Activated T-cell treated with anti-CD3 and anti-CD28 coated beads for 1 hour (primary cell): ENCODE data around the gene SCO1.

ENCODE experiments used
- DNase-seq: peaks from one replicate; pipeline ENCODE4 v3.0.0-alpha.2; 2020; ENCODE audit warnings: low read depth

The SCO1 gene

GRCh38 chr17:10652984-10653659, 44.2 kb downstream of the SCO1 start:
- no peak for DNase-seq

DNA sequence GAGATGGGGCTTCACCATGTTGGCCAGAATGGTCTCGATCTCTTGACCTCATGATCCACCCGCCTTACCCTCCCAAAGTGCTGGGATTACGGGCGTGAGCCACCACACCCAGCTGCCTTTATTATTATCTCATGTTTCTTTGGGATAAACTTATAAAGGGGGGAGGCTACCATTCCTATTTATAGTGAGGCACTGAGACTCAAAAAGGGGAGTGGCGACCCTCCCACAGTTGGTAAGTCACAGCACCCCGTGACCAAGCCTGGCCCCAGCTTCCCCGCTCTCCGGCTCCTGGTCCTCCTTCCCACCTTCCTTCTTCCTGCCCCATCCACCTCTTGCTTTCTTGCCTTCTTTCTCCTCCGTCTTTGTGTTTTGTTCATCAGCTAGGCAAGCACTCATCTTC, 45.4 kb downstream of the SCO1 start:
- DNase-seq: no peak

GRCh38 chr17:10649602-10650001, 47.7 kb downstream of the SCO1 start:
- no peak for DNase-seq

GRCh38 chr17:10648956-10649355, 48.4 kb downstream of the SCO1 start:
- DNase-seq: no peak

- no peak for DNase-seq
Observed at GRCh38 chr17:10648381-10648780, 49.0 kb downstream of the SCO1 start.

- peak; percentile 81 for DNase-seq
Observed at GRCh38 chr17:10646392-10646990, 50.8 kb downstream of the SCO1 start.

- DNase-seq: no peak
Observed at GRCh38 chr17:10640475-10640874, 56.9 kb downstream of the SCO1 start.

- no peak for DNase-seq
Observed at GRCh38 chr17:10638151-10638550, 59.2 kb downstream of the SCO1 start.

DNA sequence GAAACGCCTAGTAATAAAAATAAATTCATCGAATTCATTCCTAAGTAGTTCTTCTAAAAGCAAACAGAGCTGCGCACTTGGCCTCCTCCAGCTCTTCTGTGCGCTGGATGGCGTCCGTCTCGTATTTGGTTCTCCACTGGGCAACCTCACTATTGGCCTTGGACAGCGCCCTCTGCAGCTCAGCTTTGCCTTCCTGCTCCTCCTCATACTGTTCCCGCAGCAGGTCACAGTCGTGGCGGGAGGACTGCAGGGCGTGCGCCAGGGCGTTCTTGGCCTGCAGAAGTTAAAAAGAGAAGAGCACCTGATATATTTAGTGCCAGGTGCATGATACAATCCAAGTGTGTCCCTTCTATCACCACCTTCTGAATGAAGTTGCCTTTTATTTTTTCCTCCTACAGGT, 62.0 kb downstream of the SCO1 start:
- DNase-seq: no peak

DNA sequence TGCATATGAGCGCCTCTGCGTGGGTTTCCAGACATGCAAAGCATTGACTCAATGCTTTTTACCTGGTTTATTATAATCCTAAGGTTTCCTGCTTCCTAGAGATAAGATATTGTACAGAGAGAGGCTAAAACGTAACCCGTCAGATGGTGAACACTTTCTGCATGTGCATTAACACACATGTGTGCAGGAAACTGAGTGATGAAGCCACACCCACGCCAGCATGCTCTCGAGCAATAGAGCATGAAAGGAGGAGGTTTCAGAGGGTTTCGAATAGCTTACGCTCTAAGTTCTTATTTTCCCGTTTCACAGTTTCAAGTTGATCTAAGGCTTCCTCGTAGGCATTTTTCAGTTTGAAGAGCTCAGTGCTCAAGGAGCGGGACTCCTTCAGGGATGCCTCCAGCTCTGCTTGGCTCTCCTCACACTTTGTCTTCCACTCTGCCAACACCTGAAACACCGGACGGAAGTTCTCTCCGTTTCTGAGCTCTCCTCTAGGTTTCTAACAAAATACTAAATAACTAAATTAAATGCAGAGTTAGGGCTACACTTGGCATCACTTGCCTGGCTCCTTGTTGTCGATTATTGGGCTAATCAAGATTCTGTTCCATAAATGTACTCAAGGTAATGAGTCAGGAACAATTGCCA, 63.5 kb downstream of the SCO1 start:
- no peak for DNase-seq

DNA sequence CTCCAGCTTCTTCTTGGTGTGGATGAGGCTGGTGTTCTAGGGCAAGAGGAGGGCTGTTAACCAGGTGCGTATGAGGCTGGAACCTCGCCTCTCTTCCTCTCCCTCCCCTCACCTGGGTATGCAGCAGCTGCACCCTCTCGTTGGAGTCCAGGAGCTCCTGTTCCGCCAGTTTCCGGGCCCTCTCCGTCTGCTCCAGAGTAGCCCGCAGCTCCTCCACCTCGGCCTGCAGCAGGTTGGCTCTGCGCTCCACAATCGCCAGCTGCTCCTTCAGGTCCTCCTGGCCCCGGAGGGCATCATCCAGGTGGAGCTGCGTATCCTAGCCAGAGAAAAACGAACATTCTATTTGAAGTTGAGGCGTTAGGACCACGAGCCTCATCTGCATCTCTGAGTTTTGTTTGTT, 65.6 kb downstream of the SCO1 start:
- DNase-seq: no peak

- peak; percentile 13 for DNase-seq
Observed at GRCh38 chr17:10631048-10631700, 66.2 kb downstream of the SCO1 start.

DNA sequence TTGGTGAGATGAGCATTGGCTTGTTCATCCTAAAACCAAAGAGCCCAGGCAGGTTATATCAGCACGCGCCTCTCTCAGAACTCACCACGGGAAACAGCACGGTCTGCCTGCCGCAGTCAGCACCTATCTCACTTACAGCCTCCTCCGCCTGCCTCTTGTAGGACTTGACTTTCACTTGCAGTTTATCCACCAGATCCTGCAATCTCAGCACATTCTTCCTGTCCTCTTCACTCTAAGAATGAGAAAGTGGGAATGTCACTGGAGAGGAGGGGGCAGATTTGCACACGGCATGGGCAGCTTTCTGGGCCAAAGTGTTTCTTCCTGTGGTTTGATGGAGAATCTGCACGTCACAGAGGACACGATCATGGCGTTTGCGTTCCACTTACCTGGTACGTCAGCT, 67.6 kb downstream of the SCO1 start:
- no peak for DNase-seq

DNA sequence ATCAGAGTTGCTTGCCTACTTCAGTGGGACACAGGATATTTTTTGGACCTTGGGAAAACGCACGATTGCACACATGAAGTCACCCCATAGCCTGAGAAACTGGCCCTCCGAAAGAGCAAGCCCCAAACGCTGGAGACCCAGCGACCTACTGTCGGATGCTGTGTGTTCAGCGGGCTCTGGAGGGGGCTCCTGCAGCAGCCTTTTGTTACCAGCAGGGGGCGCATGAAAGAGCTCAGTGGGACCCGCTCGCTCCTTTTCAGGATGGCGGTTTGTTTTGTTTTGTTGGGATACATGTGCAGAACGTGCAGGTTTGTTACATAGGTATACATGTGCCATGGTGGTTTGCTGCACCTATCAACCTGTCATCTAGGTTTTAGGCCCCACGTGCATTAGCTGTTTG, 68.6 kb downstream of the SCO1 start:
- no peak for DNase-seq

DNA sequence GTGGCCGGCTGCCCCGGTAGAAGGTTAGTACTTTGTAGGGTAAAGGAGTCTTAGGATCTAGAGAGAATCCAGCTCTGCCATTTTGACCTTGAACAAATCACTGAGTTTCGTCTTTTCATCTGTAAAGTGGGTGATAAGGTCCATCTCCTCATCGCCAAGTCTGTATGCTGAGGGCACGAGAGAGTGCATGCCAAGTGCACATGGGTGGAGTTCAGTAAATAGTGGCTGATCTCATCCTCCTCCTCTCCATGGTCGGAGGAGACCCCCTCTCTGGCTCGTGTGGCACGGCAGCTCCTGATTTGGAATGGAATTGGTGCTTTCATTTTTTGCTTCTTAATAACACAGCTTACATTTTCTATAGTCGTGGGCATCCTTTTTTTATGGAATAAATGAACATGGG, 70.9 kb downstream of the SCO1 start:
- no peak for DNase-seq

DNA sequence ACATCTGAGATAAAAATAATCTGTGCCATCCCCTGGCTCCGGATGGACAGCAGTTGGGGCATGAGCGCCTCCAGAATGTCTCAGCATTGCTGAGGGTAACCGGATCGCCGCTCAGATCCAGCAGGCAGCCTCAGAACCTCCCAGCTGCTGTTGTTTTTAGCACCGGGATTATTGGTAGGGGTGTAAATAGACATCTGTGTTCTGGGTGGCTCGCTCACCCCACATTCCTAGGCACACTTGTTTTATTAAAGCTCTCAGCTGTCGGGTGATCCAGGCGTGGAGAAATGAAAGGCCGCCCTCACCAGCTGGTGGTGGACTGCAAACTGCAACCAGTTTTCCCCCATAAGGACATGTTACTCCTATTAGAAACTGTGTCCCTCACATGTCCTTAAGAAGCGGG, 72.4 kb downstream of the SCO1 start:
- DNase-seq: no peak

DNA sequence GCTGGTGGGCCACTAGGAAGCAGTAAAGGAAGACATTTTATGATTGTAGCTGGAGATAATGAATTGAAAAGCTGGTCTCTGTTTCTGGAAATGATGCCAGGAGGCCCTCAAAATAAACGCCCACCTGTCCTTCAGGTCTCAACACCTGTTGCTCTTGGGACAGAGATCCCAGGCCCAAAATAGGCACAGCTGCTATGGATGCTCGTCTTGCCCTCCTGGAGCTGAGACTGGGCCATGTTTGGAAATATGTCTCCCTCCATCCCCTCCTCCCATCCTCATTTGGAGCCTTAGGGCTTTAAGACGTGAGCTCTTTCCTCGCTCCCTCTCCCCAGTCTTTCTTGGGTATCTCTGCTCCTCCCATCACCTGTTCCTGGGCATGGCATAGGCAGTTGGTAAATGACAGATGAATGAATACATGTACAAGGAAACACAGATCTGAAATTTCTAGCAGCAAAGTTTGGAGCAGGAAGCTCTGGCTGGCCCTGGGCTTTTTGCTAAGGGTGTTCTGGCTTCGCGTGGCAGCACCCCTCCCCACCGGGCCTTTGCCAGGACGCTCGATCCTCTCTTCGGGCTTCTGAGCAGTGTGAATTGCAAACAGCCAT, 73.5 kb downstream of the SCO1 start:
- DNase-seq: no peak

- no peak for DNase-seq
Observed at GRCh38 chr17:10622617-10623485, 74.5 kb downstream of the SCO1 start.
